ENCODE results near the gene GALNT2.

The GALNT2 gene

DNA sequence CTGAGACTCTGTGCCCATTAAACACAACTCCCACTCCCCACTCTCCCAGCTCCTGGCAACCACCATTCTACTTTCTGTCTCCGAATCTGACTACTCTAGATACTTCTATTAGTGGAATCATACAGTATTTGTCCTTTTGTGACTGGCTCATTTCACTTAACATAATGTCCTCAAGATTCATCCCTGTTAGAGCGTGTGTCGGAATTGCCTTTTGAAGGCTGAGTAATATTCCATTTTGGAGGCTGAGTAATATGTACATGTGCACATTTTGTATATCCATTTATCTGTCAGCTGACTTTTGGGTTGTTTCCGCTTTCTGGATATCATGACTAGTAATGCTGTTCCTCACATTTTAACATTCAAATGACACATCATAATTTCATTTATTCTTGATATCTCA is 30.3 kb downstream of the GALNT2 start:
- Histone ChIP-seq H3K36me3 (ENCODE audit: insufficient read depth, low read length) (no peaks in the 10 kb centered on the region), H3K9me3 (ENCODE audit: insufficient read depth, low read depth, low read length) (no peaks in the 10 kb centered on the region), H3K4me3 (ENCODE audit: low read length) (no peak overlapping the region), H3K27ac (ENCODE audit: low read depth, low read length) (no peak overlapping the region), H3K9ac (ENCODE audit: low read depth, low read length) (no peak overlapping the region), H3K27me3 (ENCODE audit: insufficient read depth, low read length) (no peaks in the 10 kb centered on the region), H3K4me1 (ENCODE audit: insufficient read depth, low read length) (peaks cover 17% of the 10 kb centered on the region)
- WGBS = 100% methylated on average over 2 of the region's 4 CpGs

DNA sequence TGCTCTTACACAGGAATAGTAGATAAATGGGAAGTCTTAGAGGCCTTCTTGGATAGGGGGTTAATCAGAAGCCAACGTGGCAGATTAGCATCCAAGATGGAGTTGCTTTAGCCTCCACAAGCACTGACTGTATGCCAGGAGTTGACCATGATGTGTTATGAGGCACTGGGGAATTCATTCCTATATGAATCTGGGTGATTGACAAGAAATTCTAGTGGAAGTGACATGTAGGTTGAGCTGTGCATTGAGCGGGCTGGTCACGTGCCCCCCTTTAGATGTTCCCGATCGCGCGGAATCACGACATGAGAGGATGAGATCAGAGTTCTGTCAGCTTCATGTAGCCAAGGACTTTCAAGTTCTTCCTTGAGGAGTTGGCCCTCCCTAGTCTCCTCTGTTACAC is 31.7 kb downstream of the GALNT2 start:
- no peaks in the 10 kb centered on the region for H3K36me3 ChIP-seq (ENCODE audit: insufficient read depth, low read length)
- H3K27ac ChIP-seq (ENCODE audit: low read depth, low read length) = no peak overlapping the region
- H3K4me1 ChIP-seq (ENCODE audit: insufficient read depth, low read length) = peaks cover 31% of the 10 kb centered on the region
- H3K27me3 ChIP-seq (ENCODE audit: insufficient read depth, low read length) = no peaks in the 10 kb centered on the region
- no peaks in the 10 kb centered on the region for H3K9me3 ChIP-seq (ENCODE audit: insufficient read depth, low read depth, low read length)
- H3K4me3 ChIP-seq (ENCODE audit: low read length) = no peak overlapping the region
- WGBS = 96% methylated on average over 8 of the region's 8 CpGs
- H3K9ac ChIP-seq (ENCODE audit: low read depth, low read length) = no peak overlapping the region

DNA sequence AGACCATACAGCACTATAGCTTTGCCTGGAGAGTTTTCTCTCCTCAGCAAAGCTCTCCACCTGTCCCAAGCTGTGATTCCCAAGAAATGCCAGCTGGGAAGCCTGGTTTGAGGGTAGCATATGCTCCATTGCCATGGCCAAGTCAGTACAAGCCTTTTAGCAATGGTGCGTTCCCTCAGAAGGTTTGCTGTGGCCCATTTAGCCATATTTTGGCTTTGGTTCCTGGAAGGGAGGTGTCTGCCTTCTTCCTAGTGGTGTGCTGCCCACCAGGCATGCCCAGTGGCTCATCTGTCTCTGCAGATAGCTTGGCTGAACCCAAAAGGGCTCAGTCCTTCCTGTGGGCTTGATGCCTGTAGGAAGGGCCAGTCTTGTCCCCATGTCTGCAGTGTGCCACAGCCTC is 32.4 kb downstream of the GALNT2 start:
- Histone ChIP-seq H3K9me3 (ENCODE audit: insufficient read depth, low read depth, low read length) (no peaks in the 10 kb centered on the region), H3K27me3 (ENCODE audit: insufficient read depth, low read length) (no peaks in the 10 kb centered on the region), H3K9ac (ENCODE audit: low read depth, low read length) (no peak overlapping the region), H3K4me1 (ENCODE audit: insufficient read depth, low read length) (peaks cover 38% of the 10 kb centered on the region), H3K36me3 (ENCODE audit: insufficient read depth, low read length) (no peaks in the 10 kb centered on the region), H3K27ac (ENCODE audit: low read depth, low read length) (no peak overlapping the region), H3K4me3 (ENCODE audit: low read length) (no peak overlapping the region)
- 89% methylated on average over 1 of the region's 1 CpG for WGBS

DNA sequence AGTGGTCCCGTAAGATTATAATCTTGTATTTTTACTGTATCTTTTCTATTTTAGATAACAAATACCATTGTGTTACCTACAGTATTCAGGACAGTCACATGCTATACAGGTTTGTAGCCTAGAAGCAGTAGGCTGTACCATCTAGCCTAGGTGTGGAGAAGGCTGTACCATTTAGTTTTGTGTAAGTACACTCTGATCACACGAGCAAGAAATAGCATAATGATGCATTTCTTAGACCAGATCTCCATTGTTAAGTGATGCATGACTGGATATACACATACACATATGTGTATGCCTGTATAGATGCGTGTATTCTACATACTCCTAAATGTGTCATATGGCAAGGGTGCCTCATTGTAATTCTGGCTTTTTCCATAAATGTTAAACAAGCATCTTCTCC is 33.9 kb downstream of the GALNT2 start:
- no peak overlapping the region for H3K27ac ChIP-seq (ENCODE audit: low read depth, low read length)
- H3K4me1 ChIP-seq (ENCODE audit: insufficient read depth, low read length) = peaks cover 50% of the 10 kb centered on the region
- H3K9me3 ChIP-seq (ENCODE audit: insufficient read depth, low read depth, low read length) = no peaks in the 10 kb centered on the region
- H3K27me3 ChIP-seq (ENCODE audit: insufficient read depth, low read length) = no peaks in the 10 kb centered on the region
- 100% methylated on average over 2 of the region's 3 CpGs for WGBS
- no peak overlapping the region for H3K9ac ChIP-seq (ENCODE audit: low read depth, low read length)
- H3K36me3 ChIP-seq (ENCODE audit: insufficient read depth, low read length) = no peaks in the 10 kb centered on the region
- H3K4me3 ChIP-seq (ENCODE audit: low read length) = no peak overlapping the region

DNA sequence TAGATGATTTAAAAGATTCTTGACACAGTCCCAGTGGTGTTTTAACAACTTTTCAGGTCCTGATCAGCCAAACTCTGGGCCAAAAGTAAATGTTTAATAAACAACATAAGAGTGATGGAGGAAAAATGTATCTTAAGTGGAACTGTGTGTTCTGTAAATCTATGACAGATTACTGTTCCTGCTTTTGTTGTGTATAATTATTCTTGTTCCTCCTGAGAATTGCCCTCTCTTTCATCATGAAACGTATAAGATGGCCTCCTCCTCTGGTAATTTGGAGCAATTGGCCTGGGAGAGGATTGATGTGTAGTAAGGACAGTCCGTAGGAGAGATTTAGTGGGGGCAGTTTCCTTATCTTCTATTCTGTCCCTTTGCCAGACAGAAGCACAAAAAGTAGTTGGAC is 34.5 kb downstream of the GALNT2 start:
- Histone ChIP-seq H3K4me1 (ENCODE audit: insufficient read depth, low read length) (peaks cover 50% of the 10 kb centered on the region), H3K27me3 (ENCODE audit: insufficient read depth, low read length) (no peaks in the 10 kb centered on the region), H3K9ac (ENCODE audit: low read depth, low read length) (peak overlapping the region; percentile 20; the same call in 1 of the 2 replicates), H3K4me3 (ENCODE audit: low read length) (no peak overlapping the region), H3K27ac (ENCODE audit: low read depth, low read length) (peak overlapping the region; percentile 63; the same call in 1 of the 2 replicates), H3K36me3 (ENCODE audit: insufficient read depth, low read length) (no peaks in the 10 kb centered on the region), H3K9me3 (ENCODE audit: insufficient read depth, low read depth, low read length) (no peaks in the 10 kb centered on the region)
- 50% methylated on average over 1 of the region's 2 CpGs for WGBS

DNA sequence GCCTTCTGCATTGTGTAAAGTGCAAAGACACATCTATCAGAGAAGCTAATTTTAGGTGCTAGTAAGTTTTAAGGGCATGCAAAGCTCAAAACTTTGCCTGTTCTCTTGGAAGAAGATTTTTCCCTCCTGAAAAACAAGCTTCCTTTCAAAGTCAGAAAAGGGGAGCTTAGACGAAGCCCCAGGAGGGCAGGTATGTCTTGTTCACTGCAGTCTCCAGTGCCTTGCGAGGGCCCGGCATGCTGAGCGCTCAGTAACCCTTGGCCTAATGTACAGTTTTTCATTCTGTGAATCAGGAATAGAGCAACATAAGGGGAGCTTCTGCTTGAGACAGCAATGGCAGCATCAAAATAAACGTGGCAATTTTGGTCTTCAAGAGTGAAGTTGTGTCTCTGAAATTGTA is 35.0 kb downstream of the GALNT2 start:
- H3K27me3 ChIP-seq (ENCODE audit: insufficient read depth, low read length) = no peaks in the 10 kb centered on the region
- no peaks in the 10 kb centered on the region for H3K36me3 ChIP-seq (ENCODE audit: insufficient read depth, low read length)
- H3K9ac ChIP-seq (ENCODE audit: low read depth, low read length) = peak overlapping the region; percentile 20; the same call in 1 of the 2 replicates
- H3K27ac ChIP-seq (ENCODE audit: low read depth, low read length) = peak overlapping the region; percentile 63; the same call in 1 of the 2 replicates
- H3K4me3 ChIP-seq (ENCODE audit: low read length) = no peak overlapping the region
- no peaks in the 10 kb centered on the region for H3K9me3 ChIP-seq (ENCODE audit: insufficient read depth, low read depth, low read length)
- peaks cover 50% of the 10 kb centered on the region for H3K4me1 ChIP-seq (ENCODE audit: insufficient read depth, low read length)
- 62% methylated on average over 5 of the region's 5 CpGs for WGBS

DNA sequence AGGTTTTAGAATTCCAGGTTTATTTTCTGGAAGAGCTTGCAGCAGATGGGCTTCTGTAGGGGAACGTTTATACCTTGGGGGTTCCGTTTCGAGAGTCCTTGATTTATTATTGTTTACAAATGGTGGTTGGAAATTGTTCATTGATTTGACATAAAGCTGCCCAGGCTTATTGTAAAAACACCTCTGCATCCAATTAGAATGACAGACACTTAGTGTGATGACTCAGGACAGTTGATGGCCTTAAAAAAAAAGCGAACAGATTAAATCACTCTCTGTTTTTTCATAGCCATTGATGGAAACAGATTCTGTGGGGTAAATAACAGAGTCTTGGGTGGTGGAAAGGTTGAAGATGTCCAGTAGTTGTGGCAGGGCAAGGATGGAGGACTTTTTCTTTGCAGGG is 35.4 kb downstream of the GALNT2 start:
- H3K27me3 ChIP-seq (ENCODE audit: insufficient read depth, low read length) = no peaks in the 10 kb centered on the region
- no peak overlapping the region for H3K27ac ChIP-seq (ENCODE audit: low read depth, low read length)
- H3K36me3 ChIP-seq (ENCODE audit: insufficient read depth, low read length) = no peaks in the 10 kb centered on the region
- no peak overlapping the region for H3K4me3 ChIP-seq (ENCODE audit: low read length)
- no peaks in the 10 kb centered on the region for H3K9me3 ChIP-seq (ENCODE audit: insufficient read depth, low read depth, low read length)
- WGBS = 90% methylated on average over 4 of the region's 4 CpGs
- H3K9ac ChIP-seq (ENCODE audit: low read depth, low read length) = no peak overlapping the region
- H3K4me1 ChIP-seq (ENCODE audit: insufficient read depth, low read length) = peaks cover 50% of the 10 kb centered on the region

DNA sequence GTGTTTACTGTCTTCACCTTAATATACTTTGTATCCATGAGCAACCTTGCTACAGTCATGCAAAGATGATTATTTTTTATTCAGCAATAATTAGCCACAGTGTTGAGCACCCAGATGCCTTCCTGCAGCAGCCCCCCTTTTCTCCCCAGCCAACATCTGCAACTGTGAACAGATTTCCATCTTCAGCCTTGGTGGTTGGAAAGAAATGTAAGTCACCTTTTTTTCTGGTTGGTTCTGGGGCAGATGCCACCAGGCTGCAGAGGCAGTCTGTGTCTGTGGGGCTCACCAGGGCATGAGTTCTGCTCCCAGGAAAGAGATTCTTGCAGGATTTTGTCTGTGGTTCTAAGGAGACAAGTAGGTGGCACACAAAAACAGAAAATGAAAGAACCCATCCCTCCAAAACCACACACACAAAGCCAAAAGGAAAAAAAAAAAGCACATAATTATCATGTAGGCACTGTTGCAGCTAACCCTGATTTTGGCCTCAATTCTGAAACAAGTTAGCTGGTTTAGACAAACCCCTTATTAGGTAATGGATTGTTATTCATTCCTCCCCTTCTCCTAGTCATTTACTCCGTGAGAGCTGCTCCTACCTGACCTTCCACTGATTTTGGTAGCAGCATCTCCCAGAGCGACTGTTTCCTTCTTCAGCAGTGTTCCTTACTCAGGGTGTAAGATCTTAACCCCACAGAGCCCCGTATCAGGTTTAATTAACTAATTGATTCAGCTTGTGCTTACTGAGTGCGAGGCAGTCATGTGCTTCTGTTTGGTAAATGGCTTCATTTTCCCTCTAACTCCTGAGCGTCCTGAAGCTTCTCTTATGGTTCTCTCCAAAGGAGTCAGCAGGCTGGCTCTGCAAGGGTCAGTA is 36.5 kb downstream of the GALNT2 start:
- Histone ChIP-seq H3K27ac (ENCODE audit: low read depth, low read length) (peak overlapping the region; percentile 9; the same call in 1 of the 2 replicates), H3K4me3 (ENCODE audit: low read length) (no peak overlapping the region), H3K9ac (ENCODE audit: low read depth, low read length) (no peak overlapping the region), H3K9me3 (ENCODE audit: insufficient read depth, low read depth, low read length) (no peaks in the 10 kb centered on the region), H3K36me3 (ENCODE audit: insufficient read depth, low read length) (no peaks in the 10 kb centered on the region), H3K27me3 (ENCODE audit: insufficient read depth, low read length) (no peaks in the 10 kb centered on the region), H3K4me1 (ENCODE audit: insufficient read depth, low read length) (peaks cover 50% of the 10 kb centered on the region)
- WGBS = 70% methylated on average over 5 of the region's 5 CpGs

DNA sequence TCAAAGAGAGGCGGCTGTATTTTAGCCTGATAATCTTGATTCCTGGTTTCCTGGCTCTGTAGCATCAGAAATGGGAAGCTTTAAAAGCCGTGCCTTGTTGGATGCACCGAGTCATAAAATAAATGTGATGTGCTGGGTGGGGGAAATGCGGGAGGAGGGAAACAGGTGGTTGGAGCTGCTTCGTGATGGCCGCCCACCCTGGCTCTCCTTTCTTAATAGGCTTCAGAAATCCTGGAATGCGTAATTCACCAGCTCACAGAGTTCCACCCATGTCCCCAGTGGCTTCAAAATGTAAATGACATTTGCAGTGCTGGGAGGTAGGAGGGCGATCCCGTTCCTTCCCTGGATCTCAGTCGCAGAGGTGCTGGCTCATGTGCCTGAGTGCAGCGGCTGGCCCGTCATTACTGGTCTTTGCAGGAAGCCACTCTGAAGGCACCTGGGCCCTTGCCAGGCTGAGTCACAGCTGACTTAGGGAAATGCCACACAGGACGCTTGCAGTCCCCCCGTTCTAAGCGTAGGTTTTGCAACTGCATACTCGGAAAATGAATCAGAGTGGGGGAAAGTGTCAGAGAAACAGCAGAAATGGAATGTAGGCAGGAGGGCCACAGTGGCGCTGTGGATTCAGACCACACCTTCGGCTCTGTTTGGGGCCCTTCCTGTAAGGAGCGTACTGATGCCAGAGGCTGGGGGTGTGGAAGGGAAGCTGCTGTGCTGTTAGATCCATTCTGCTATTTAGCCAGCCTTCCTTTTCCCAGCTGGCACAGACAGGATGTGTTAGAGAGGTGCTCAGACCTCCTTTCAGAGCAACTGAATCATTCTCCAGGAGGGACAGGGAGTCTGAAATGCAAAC is 37.6 kb downstream of the GALNT2 start:
- 56% methylated on average over 19 of the region's 19 CpGs for WGBS
- Histone ChIP-seq H3K9ac (ENCODE audit: low read depth, low read length) (no peak overlapping the region), H3K27me3 (ENCODE audit: insufficient read depth, low read length) (no peaks in the 10 kb centered on the region), H3K27ac (ENCODE audit: low read depth, low read length) (peak overlapping the region; percentile 9; the same call in 1 of the 2 replicates), H3K4me3 (ENCODE audit: low read length) (no peak overlapping the region), H3K4me1 (ENCODE audit: insufficient read depth, low read length) (peaks cover 50% of the 10 kb centered on the region), H3K9me3 (ENCODE audit: insufficient read depth, low read depth, low read length) (no peaks in the 10 kb centered on the region), H3K36me3 (ENCODE audit: insufficient read depth, low read length) (no peaks in the 10 kb centered on the region)

DNA sequence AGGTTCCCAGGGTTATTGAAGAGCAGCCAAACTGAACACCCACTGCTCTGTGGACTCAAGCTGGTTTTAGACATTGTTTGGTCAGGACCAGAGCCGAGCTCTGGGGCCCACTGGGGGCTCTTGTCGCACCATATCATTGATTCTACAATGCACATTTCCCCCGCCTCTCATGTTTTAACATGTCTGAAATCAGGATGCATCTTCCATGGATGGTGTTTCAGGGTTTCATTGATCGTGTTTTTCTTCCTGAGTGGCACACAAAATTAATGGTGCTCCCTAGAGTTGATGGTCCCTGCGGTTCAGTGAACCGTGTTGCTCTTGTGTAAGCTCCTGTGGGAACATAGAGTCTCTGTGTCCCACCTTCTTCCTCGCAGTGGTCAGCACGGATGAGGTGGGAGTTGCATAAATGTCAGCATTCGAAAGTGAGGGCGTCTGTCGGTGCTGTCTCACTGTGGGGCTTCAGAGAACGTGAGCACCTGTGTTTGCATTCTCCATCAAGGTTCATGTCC is 38.3 kb downstream of the GALNT2 start:
- no peak overlapping the region for H3K27ac ChIP-seq (ENCODE audit: low read depth, low read length)
- WGBS = 89% methylated on average over 12 of the region's 12 CpGs

More for the DNA sequence above, 38.3 kb downstream of the GALNT2 start:
- Histone ChIP-seq H3K9ac (ENCODE audit: low read depth, low read length) (no peak overlapping the region), H3K4me3 (ENCODE audit: low read length) (no peak overlapping the region), H3K4me1 (ENCODE audit: insufficient read depth, low read length) (peaks cover 55% of the 10 kb centered on the region), H3K27me3 (ENCODE audit: insufficient read depth, low read length) (no peaks in the 10 kb centered on the region), H3K36me3 (ENCODE audit: insufficient read depth, low read length) (no peaks in the 10 kb centered on the region), H3K9me3 (ENCODE audit: insufficient read depth, low read depth, low read length) (no peaks in the 10 kb centered on the region)
